HL-60/S4 treated with retinoic acid at 250 ng/mL for 4 days and 3 days (cell line): ENCODE results near the gene ZFAND6.

Experiments
- in situ Hi-C: fragments of 300-500 bp; cut with MboI; formaldehyde crosslinking; loops from 2 replicates; pipeline ENCODE4 v1.7.0; 2022; ENCODE audit warnings: low sequenced_read_pairs

Gene ZFAND6

GRCh38 chr15:80162059-80162554 is 102.6 kb downstream of the ZFAND6 start:
- in situ Hi-C loops = loop anchor here (25.0 kb wide), 1 partner anchor 250 kb away; no protein-coding TSS in a partner anchor

GRCh38 chr15:80163217-80163616 is 103.7 kb downstream of the ZFAND6 start:
- in situ Hi-C loops = loop anchor here (25.0 kb wide), 1 partner anchor 251 kb away; no protein-coding TSS in a partner anchor

GRCh38 chr15:80163897-80164296 is 104.4 kb downstream of the ZFAND6 start:
- in situ Hi-C loops = loop anchor here (25.0 kb wide), 1 partner anchor 252 kb away; no protein-coding TSS in a partner anchor

- in situ Hi-C loops = loop anchor here (25.0 kb wide), 1 partner anchor 256 kb away; no protein-coding TSS in a partner anchor
These were observed 108.5 kb downstream of the ZFAND6 start for GRCh38 chr15:80167936-80168335.

- in situ Hi-C loops = loop anchor here (25.0 kb wide), 1 partner anchor 256 kb away; no protein-coding TSS in a partner anchor
These were observed 108.9 kb downstream of the ZFAND6 start for GRCh38 chr15:80168421-80168820.

- in situ Hi-C loops = loop anchor here (25.0 kb wide), 1 partner anchor 258 kb away; no protein-coding TSS in a partner anchor
These were observed 110.4 kb downstream of the ZFAND6 start for GRCh38 chr15:80169768-80170357.

GRCh38 chr15:80170596-80170995 is 111.1 kb downstream of the ZFAND6 start:
- in situ Hi-C loops = loop anchor here (25.0 kb wide), 1 partner anchor 258 kb away; no protein-coding TSS in a partner anchor

GRCh38 chr15:80171787-80172186 is 112.3 kb downstream of the ZFAND6 start:
- in situ Hi-C loops = loop anchor here (25.0 kb wide), 1 partner anchor 259 kb away; no protein-coding TSS in a partner anchor

GRCh38 chr15:80172401-80172800 is 112.9 kb downstream of the ZFAND6 start:
- in situ Hi-C loops = loop anchor here (25.0 kb wide), 1 partner anchor 260 kb away; no protein-coding TSS in a partner anchor

GRCh38 chr15:80173022-80173759 is 113.7 kb downstream of the ZFAND6 start:
- in situ Hi-C loops = loop anchor here (25.0 kb wide), 1 partner anchor 261 kb away; no protein-coding TSS in a partner anchor

GRCh38 chr15:80174017-80174746 is 114.7 kb downstream of the ZFAND6 start:
- in situ Hi-C loops = loop anchor here (25.0 kb wide), 1 partner anchor 262 kb away; no protein-coding TSS in a partner anchor

- in situ Hi-C loops = no loop called here
These were observed 116.0 kb downstream of the ZFAND6 start for GRCh38 chr15:80175436-80175835.

- in situ Hi-C loops = no loop called here
These were observed 117.0 kb downstream of the ZFAND6 start for GRCh38 chr15:80176443-80176842.

GRCh38 chr15:80177156-80177555 is 117.7 kb downstream of the ZFAND6 start:
- in situ Hi-C loops = no loop called here

- in situ Hi-C loops = no loop called here
These were observed 119.7 kb downstream of the ZFAND6 start for GRCh38 chr15:80179025-80179759.

GRCh38 chr15:80179935-80180334 is 120.5 kb downstream of the ZFAND6 start:
- in situ Hi-C loops = no loop called here

- in situ Hi-C loops = no loop called here
These were observed 121.0 kb downstream of the ZFAND6 start for GRCh38 chr15:80180468-80180867.

GRCh38 chr15:80180986-80181385 is 121.5 kb downstream of the ZFAND6 start:
- in situ Hi-C loops = no loop called here

- in situ Hi-C loops = no loop called here
These were observed 123.3 kb downstream of the ZFAND6 start for GRCh38 chr15:80182611-80183261.

GRCh38 chr15:80183306-80183705 is 123.8 kb downstream of the ZFAND6 start:
- in situ Hi-C loops = no loop called here
